ENCODE data around the gene COPG2. TPM values are rescaled to one million over a fixed set of nuclear protein-coding genes. Genes with fewer than 3 reads are reported as not detected.

Gene COPG2
- total RNA-seq, 1 donor from 2014 or later: 16.9 TPM

DNA sequence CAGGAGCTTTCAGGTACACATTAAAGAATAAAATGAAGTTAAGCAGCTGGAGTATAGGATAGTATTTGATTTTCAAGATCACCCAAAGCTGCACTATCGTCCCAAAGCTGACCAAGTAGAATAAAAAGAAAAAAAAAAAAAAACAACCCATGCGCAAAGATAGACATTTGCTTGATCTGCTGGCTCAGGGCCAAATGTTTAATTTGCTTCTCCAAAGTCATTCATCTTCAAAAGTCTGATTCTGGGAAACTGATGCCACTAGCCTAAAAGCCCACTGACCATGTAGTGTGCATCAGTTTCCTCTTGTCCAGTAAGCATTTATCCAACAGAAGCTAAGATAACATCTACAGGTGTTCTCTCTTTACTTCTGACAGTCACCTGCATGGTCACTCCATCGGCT, 162.2 kb downstream of the COPG2 start:
- H3K27me3 ChIP-seq (ENCODE audit: low read depth): no peaks in the 10 kb centered on the region
- intact Hi-C loops (cut with DNase I): no loop called here
- DNase-seq (no peak), ATAC-seq (no peak)
- H3K27ac ChIP-seq: no peak overlapping the region
- H3K4me1 ChIP-seq: no peaks in the 10 kb centered on the region
- H3K9me3 ChIP-seq: no peaks in the 10 kb centered on the region
- no peak for TF ChIP-seq CTCF (IDR thresholded peaks at IDR 0.05)
- peaks cover 59% of the 10 kb centered on the region for H3K36me3 ChIP-seq
- no peak overlapping the region for H3K4me3 ChIP-seq

GRCh38 chr7:130505753-130506152, 162.8 kb downstream of the COPG2 start:
- no peak for ATAC-seq
- intact Hi-C loops (cut with DNase I): no loop called here
- Histone ChIP-seq H3K4me3 (no peak overlapping the region), H3K36me3 (peaks cover 60% of the 10 kb centered on the region), H3K27me3 (ENCODE audit: low read depth) (no peaks in the 10 kb centered on the region), H3K9me3 (no peaks in the 10 kb centered on the region), H3K27ac (no peak overlapping the region), H3K4me1 (no peaks in the 10 kb centered on the region)
- no peak for DNase-seq
- no peak for TF ChIP-seq CTCF (IDR thresholded peaks at IDR 0.05)

GRCh38 chr7:130500910-130501309, 167.6 kb downstream of the COPG2 start:
- DNase-seq (no peak), ATAC-seq (no peak)
- intact Hi-C loops (cut with DNase I): no loop called here
- Histone ChIP-seq H3K36me3 (peaks cover 70% of the 10 kb centered on the region), H3K4me1 (no peaks in the 10 kb centered on the region), H3K4me3 (no peak overlapping the region), H3K27me3 (ENCODE audit: low read depth) (no peaks in the 10 kb centered on the region), H3K27ac (no peak overlapping the region), H3K9me3 (no peaks in the 10 kb centered on the region)
- no peak for TF ChIP-seq CTCF (IDR thresholded peaks at IDR 0.05)

- no peak for TF ChIP-seq CTCF (IDR thresholded peaks at IDR 0.05)
- no peaks in the 10 kb centered on the region for H3K27me3 ChIP-seq (ENCODE audit: low read depth)
- DNase-seq (no peak), ATAC-seq (no peak)
- H3K36me3 ChIP-seq: peaks cover 65% of the 10 kb centered on the region
- H3K4me1 ChIP-seq: no peaks in the 10 kb centered on the region
- H3K4me3 ChIP-seq: no peak overlapping the region
- no peaks in the 10 kb centered on the region for H3K9me3 ChIP-seq
- intact Hi-C loops (cut with DNase I): no loop called here
- no peak overlapping the region for H3K27ac ChIP-seq
Observed at GRCh38 chr7:130500463-130500862, 168.1 kb downstream of the COPG2 start.

- no peak overlapping the region for H3K27ac ChIP-seq
- ATAC-seq (no peak), DNase-seq (no peak)
- no peaks in the 10 kb centered on the region for H3K9me3 ChIP-seq
- peaks cover 9% of the 10 kb centered on the region for H3K27me3 ChIP-seq (ENCODE audit: low read depth)
- intact Hi-C loops (cut with DNase I): no loop called here
- H3K4me1 ChIP-seq: peaks cover 18% of the 10 kb centered on the region
- no peak overlapping the region for H3K4me3 ChIP-seq
- peaks cover 23% of the 10 kb centered on the region for H3K36me3 ChIP-seq
- TF ChIP-seq CTCF (IDR thresholded peaks at IDR 0.05): no peak
Observed at GRCh38 chr7:130494431-130494858, 174.1 kb downstream of the COPG2 start.

All from lower lobe of right lung (tissue), 2 donors.